Amniotic epithelial cell (primary cell): ENCODE measurements around the gene TEDC2.

ENCODE experiments used
- DNase-seq: peaks from one replicate; pipeline ENCODE4 v3.0.0-alpha.2; 2010; ENCODE audit warnings: low read depth

The TEDC2 gene

GRCh38 chr16:2513405-2514332 lies 53.8 kb downstream of the TEDC2 start, which contains the start of gene ATP6V0C:
ATP6V0C (plus strand) TSS chr16:2513952; CDS start chr16:2514104, 152 bp downstream.
- peak; percentile 74 for DNase-seq
